SK-N-SH (cell line): Measurements from ENCODE around the gene GOLT1A. TPM values are rescaled to one million over a fixed set of nuclear protein-coding genes. Genes with fewer than 3 reads are reported as not detected.

Source experiments
- CTCF ChIA-PET: fragments of 300-600, 350-600 bp; formaldehyde crosslinking; extraction: SDS; loops from one replicate; lab custom pipeline; 2021; lab: Yijun Ruan, JAX
- POLR2A ChIA-PET: fragments of 350-600 bp; sonication (Branson Sonifier 250); formaldehyde crosslinking; extraction: SDS; loops from one replicate; lab custom pipeline; 2020; ENCODE audit warnings: antibody characterized with exemption, inconsistent platforms; lab: Yijun Ruan, JAX
- DNase-seq: peaks from one replicate; pipeline ENCODE4 v3.0.0; 2012
- H2AFZ ChIP-seq: fragments of 200-600 bp; sonication (generic); 2 replicates; pipeline ENCODE4 v1.8.1; 2016; ENCODE audit warnings: antibody characterized with exemption, mild to moderate bottlenecking, low read depth
- H3F3A ChIP-seq: fragments of 200-600 bp; sonication (generic); replicated peaks from 2 replicates; pipeline ENCODE3; 2016; ENCODE audit warnings: antibody characterized with exemption, mild to moderate bottlenecking; ENCODE audit not compliant: insufficient read depth
- H3K27ac ChIP-seq, 2 experiments: fragments of 200-500 bp in 1 of 2; fragments of 200-600 bp in 1 of 2; sonication (Bioruptor generic) in 1 of 2; sonication (generic), shearing (Covaris generic) in 1 of 2; 2 replicates each; pipeline versions ENCODE4 v1.5.1 to v1.6.1; 2014 to 2016; ENCODE audit warnings: low read depth in 2 of 2, inconsistent platforms in 1 of 2, low read length in 1 of 2, mild to moderate bottlenecking in 1 of 2, mixed read lengths in 1 of 2
- H3K27me3 ChIP-seq: fragments of 200-600 bp; sonication (generic), shearing (Covaris generic); 2 replicates; pipeline ENCODE4 v1.6.1; 2016; ENCODE audit warnings: mixed run types; ENCODE audit not compliant: insufficient read depth
- H3K36me3 ChIP-seq, 2 experiments: fragments of 200-500 bp in 1 of 2; fragments of 200-600 bp in 1 of 2; sonication (Bioruptor generic) in 1 of 2; sonication (generic) in 1 of 2; replicated peaks in 1 of 2; 2 replicates each; pipeline versions ENCODE3 to v1.5.1; 2014 to 2016; ENCODE audit warnings: low read length in 1 of 2, mild to moderate bottlenecking in 1 of 2; ENCODE audit not compliant: insufficient read depth in 2 of 2, control insufficient read depth in 1 of 2
- H3K4me1 ChIP-seq, 2 experiments: fragments of 200-500 bp in 1 of 2; fragments of 200-600 bp in 1 of 2; sonication (Bioruptor generic) in 1 of 2; sonication (generic), shearing (Covaris generic) in 1 of 2; 2 replicates each; pipeline versions ENCODE4 v1.5.1 to v1.6.1; 2014 to 2016; ENCODE audit warnings: low read depth in 1 of 2, low read length in 1 of 2, mixed run types in 1 of 2; ENCODE audit not compliant: insufficient read depth in 2 of 2, control insufficient read depth in 1 of 2
- H3K4me2 ChIP-seq: fragments of 200-600 bp; sonication (generic), shearing (Covaris generic); 2 replicates; pipeline ENCODE4 v1.6.1; 2017; ENCODE audit warnings: mixed run types
- H3K4me3 ChIP-seq, 2 experiments: fragments of 200-500 bp in 1 of 2; fragments of 200-600 bp in 1 of 2; sonication (Bioruptor generic) in 1 of 2; sonication (generic), shearing (Covaris generic) in 1 of 2; 2 replicates each; pipeline versions ENCODE4 v1.5.1 to v1.8.1; 2014 to 2016; ENCODE audit warnings: low read depth in 2 of 2, inconsistent platforms in 1 of 2, low read length in 1 of 2, mild to moderate bottlenecking in 1 of 2, mixed read lengths in 1 of 2, moderate library complexity in 1 of 2
- H3K79me2 ChIP-seq: fragments of 200-600 bp; sonication (generic); 2 replicates; pipeline ENCODE4 v1.8.1; 2017; ENCODE audit warnings: mild to moderate bottlenecking; ENCODE audit not compliant: insufficient read depth
- H3K9ac ChIP-seq: fragments of 200-600 bp; sonication (generic); 2 replicates; pipeline ENCODE4 v1.6.1; 2017; ENCODE audit warnings: mixed run types
- H3K9me2 ChIP-seq: fragments of 200-600 bp; sonication (generic); 2 replicates; pipeline ENCODE4 v1.6.1; 2017; ENCODE audit warnings: mixed run types
- H3K9me3 ChIP-seq: fragments of 200-600 bp; sonication (generic); 2 replicates; pipeline ENCODE4 v1.6.1; 2017; ENCODE audit warnings: mixed run types, mild to moderate bottlenecking, moderate library complexity
- H4K20me1 ChIP-seq: fragments of 200-600 bp; sonication (generic); 2 replicates; pipeline ENCODE4 v1.6.1; 2017; ENCODE audit warnings: mild to moderate bottlenecking, mixed run types; ENCODE audit not compliant: insufficient read depth
- ELF1 ChIP-seq: IDR thresholded peaks from 2 replicates; pipeline ENCODE4 v1.4.0; 2012
- EZH2phosphoT487 ChIP-seq: fragments of 200-600 bp; sonication (generic); IDR thresholded peaks from 2 replicates; pipeline ENCODE4 v1.6.1; 2017; ENCODE audit warnings: low read depth, mixed run types, mild to moderate bottlenecking, antibody characterized with exemption, moderate library complexity, borderline replicate concordance
- IRF3 ChIP-seq: fragments of 150-350 bp; IDR thresholded peaks from 2 replicates; pipeline ENCODE4 v1.6.1; 2016; ENCODE audit warnings: mild to moderate bottlenecking, low read depth, low read length
- NRF1 ChIP-seq: IDR thresholded peaks from 2 replicates; pipeline ENCODE4 v1.6.1; 2012; ENCODE audit warnings: low read depth, mild to moderate bottlenecking, low read length
- POLR2AphosphoS5 ChIP-seq: IDR thresholded peaks from 2 replicates; pipeline ENCODE4 v1.6.1; 2012; ENCODE audit warnings: low read depth, low read length
- RCOR1 ChIP-seq: fragments of 150-350 bp; IDR thresholded peaks from 2 replicates; pipeline ENCODE4 v1.6.1; 2017; ENCODE audit warnings: antibody characterized with exemption, low read length
- RFX5 ChIP-seq: IDR thresholded peaks from 2 replicates; pipeline ENCODE4 v1.6.1; 2012; ENCODE audit warnings: mild to moderate bottlenecking, improper control_type of control experiment, low read length
- RXRA ChIP-seq: IDR thresholded peaks from 2 replicates; pipeline ENCODE4 v1.4.0; 2012; ENCODE audit warnings: low read depth, mild to moderate bottlenecking, borderline replicate concordance
- SMC3 ChIP-seq: IDR thresholded peaks from 2 replicates; pipeline ENCODE4 v1.6.1; 2012; ENCODE audit warnings: low read depth, low read length, improper control_type of control experiment
- TAF1 ChIP-seq: IDR thresholded peaks from 2 replicates; pipeline ENCODE4 v1.6.1; 2012; ENCODE audit warnings: low read depth, mild to moderate bottlenecking, low read length, moderate library complexity, borderline replicate concordance
- USF1 ChIP-seq: IDR thresholded peaks from 2 replicates; pipeline ENCODE4 v1.4.0; 2012; ENCODE audit warnings: low read depth, borderline replicate concordance
- YY1 ChIP-seq: IDR thresholded peaks from 2 replicates; pipeline ENCODE4 v1.4.0; 2012; ENCODE audit warnings: low read depth, mild to moderate bottlenecking
- WGBS: methylation state at CpG from one replicate; pipeline ENCODE4 v1.1.6; 2017; ENCODE audit warnings: low lambda C conversion rate; 5-methylcytosine and 5-hydroxymethylcytosine counted together
- polyA plus RNA-seq, 3 experiments: library from polyadenylated mRNA; depleted of rRNA; stranded (reverse); fragments of >200 nt; gene quantifications; 2 replicates each; pipeline ENCODE4 v1.2.3, GENCODE V29; 2012
- TF ChIP-seq, protein P1 (sequence below): fragments of 150-350 bp; IDR thresholded peaks from 2 replicates; pipeline ENCODE4 v1.6.1; 2017; ENCODE audit warnings: antibody characterized with exemption, low read length, low read depth, borderline replicate concordance
- TF ChIP-seq, protein P2 (sequence below): IDR thresholded peaks from 2 replicates; pipeline ENCODE4 v1.4.0; 2012; ENCODE audit warnings: low read depth, borderline replicate concordance
- TF ChIP-seq, protein P3 (sequence below): IDR thresholded peaks from 2 replicates; pipeline ENCODE4 v1.6.1; 2012; ENCODE audit warnings: mild to moderate bottlenecking, low read depth, low read length, moderate library complexity

Gene GOLT1A
- polyA plus RNA-seq, 1 of the 3 experiments (the other 2 are of a cell fraction), result not detected

GRCh38 chr1:204224655-204225054, 10.9 kb upstream of the GOLT1A start:
- Histone ChIP-seq H3K4me1 (peaks cover 0 to 13% of the 10 kb centered on the region in 2 experiments; a peak in 2 of 4 replicates), H3K4me2 (no peak overlapping the region), H3K36me3 (peaks cover 0 to 9% of the 10 kb centered on the region in 2 experiments), H3K9ac (no peak overlapping the region), H3F3A (no peaks in the 10 kb centered on the region), H3K27ac (no peak overlapping the region; a peak in 1 of 4 replicates), H3K9me2 (no peaks in the 10 kb centered on the region), H4K20me1 (no peaks in the 10 kb centered on the region), H3K4me3 (no peak overlapping the region), H3K79me2 (no peaks in the 10 kb centered on the region), H3K27me3 (no peaks in the 10 kb centered on the region), H3K9me3 (no peaks in the 10 kb centered on the region), H2AFZ (no peak overlapping the region)
- TF ChIP-seq SMC3 (no peak), YY1 (no peak), RFX5 (no peak), ELF1 (no peak), TAF1 (no peak), EZH2phosphoT487 (no peak), USF1 (no peak), NRF1 (no peak), IRF3 (no peak), RCOR1 (no peak), POLR2AphosphoS5 (no peak), RXRA (no peak)
- TF ChIP-seq, protein P1, sequence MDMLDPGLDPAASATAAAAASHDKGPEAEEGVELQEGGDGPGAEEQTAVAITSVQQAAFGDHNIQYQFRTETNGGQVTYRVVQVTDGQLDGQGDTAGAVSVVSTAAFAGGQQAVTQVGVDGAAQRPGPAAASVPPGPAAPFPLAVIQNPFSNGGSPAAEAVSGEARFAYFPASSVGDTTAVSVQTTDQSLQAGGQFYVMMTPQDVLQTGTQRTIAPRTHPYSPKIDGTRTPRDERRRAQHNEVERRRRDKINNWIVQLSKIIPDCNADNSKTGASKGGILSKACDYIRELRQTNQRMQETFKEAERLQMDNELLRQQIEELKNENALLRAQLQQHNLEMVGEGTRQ, result no peak
- TF ChIP-seq, protein P2, sequence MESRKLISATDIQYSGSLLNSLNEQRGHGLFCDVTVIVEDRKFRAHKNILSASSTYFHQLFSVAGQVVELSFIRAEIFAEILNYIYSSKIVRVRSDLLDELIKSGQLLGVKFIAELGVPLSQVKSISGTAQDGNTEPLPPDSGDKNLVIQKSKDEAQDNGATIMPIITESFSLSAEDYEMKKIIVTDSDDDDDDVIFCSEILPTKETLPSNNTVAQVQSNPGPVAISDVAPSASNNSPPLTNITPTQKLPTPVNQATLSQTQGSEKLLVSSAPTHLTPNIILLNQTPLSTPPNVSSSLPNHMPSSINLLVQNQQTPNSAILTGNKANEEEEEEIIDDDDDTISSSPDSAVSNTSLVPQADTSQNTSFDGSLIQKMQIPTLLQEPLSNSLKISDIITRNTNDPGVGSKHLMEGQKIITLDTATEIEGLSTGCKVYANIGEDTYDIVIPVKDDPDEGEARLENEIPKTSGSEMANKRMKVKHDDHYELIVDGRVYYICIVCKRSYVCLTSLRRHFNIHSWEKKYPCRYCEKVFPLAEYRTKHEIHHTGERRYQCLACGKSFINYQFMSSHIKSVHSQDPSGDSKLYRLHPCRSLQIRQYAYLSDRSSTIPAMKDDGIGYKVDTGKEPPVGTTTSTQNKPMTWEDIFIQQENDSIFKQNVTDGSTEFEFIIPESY, result no peak
- TF ChIP-seq, protein P3, sequence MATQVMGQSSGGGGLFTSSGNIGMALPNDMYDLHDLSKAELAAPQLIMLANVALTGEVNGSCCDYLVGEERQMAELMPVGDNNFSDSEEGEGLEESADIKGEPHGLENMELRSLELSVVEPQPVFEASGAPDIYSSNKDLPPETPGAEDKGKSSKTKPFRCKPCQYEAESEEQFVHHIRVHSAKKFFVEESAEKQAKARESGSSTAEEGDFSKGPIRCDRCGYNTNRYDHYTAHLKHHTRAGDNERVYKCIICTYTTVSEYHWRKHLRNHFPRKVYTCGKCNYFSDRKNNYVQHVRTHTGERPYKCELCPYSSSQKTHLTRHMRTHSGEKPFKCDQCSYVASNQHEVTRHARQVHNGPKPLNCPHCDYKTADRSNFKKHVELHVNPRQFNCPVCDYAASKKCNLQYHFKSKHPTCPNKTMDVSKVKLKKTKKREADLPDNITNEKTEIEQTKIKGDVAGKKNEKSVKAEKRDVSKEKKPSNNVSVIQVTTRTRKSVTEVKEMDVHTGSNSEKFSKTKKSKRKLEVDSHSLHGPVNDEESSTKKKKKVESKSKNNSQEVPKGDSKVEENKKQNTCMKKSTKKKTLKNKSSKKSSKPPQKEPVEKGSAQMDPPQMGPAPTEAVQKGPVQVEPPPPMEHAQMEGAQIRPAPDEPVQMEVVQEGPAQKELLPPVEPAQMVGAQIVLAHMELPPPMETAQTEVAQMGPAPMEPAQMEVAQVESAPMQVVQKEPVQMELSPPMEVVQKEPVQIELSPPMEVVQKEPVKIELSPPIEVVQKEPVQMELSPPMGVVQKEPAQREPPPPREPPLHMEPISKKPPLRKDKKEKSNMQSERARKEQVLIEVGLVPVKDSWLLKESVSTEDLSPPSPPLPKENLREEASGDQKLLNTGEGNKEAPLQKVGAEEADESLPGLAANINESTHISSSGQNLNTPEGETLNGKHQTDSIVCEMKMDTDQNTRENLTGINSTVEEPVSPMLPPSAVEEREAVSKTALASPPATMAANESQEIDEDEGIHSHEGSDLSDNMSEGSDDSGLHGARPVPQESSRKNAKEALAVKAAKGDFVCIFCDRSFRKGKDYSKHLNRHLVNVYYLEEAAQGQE, result no peak
- DNase-seq, result no peak
- CTCF ChIA-PET, result interaction anchor here (0.7 kb wide), 1 partner anchor 139 kb away, joined by 3 read pairs; no protein-coding TSS in a partner anchor
- WGBS, result 74% methylated on average over 8 of the region's 8 CpGs
- POLR2A ChIA-PET, result no interaction called here
